AG04450 (cell line): ENCODE results near the gene TENT4B. TPM values are rescaled to one million over a fixed set of nuclear protein-coding genes. Genes with fewer than 3 reads are reported as not detected.

Experiments
- CTCF ChIA-PET: fragments of 300-600, 350-600 bp; formaldehyde crosslinking; extraction: SDS; loops from one replicate; lab custom pipeline; 2022; ENCODE audit warnings: antibody characterized with exemption, inconsistent platforms; lab: Charles Lee
- POLR2A ChIA-PET: fragments of 350-600 bp; formaldehyde crosslinking; extraction: SDS; loops from one replicate; lab custom pipeline; 2021; ENCODE audit warnings: antibody characterized with exemption, inconsistent platforms; lab: Yijun Ruan, JAX
- DNase-seq: peaks from one replicate; pipeline ENCODE4 v3.0.0-alpha.2; 2011; ENCODE audit warnings: low read depth, low spot score
- H3K27ac ChIP-seq: one replicate; pipeline ENCODE4 v1.5.1; 2012; ENCODE audit warnings: low read depth, low read length, control low read depth
- H3K27me3 ChIP-seq: one replicate; pipeline ENCODE4 v1.6.0; 2012; ENCODE audit warnings: low read length; ENCODE audit not compliant: control insufficient read depth, insufficient read depth
- H3K4me3 ChIP-seq: 2 replicates; pipeline ENCODE4 v1.5.1; 2011; ENCODE audit warnings: mild to moderate bottlenecking, low read depth, low read length, control low read depth
- H3K9me3 ChIP-seq: 2 replicates; pipeline ENCODE4 v1.5.1; 2012; ENCODE audit warnings: low read length; ENCODE audit not compliant: control insufficient read depth, insufficient read depth
- polyA plus RNA-seq: library from polyadenylated mRNA; depleted of rRNA; stranded (reverse); fragments of >200 nt; gene quantifications from 2 replicates; pipeline ENCODE4 v1.2.3, GENCODE V29; 2011
- TF ChIP-seq, protein P1 (sequence below): IDR thresholded peaks from 2 replicates; pipeline ENCODE4 v1.5.1; 2011; ENCODE audit warnings: low read depth, low read length, control low read depth, inconsistent platforms

Gene TENT4B
- polyA plus RNA-seq, 1 experiment, result 8.9 TPM

- Histone ChIP-seq H3K27me3 (no peaks in the 10 kb centered on the region), H3K27ac (no peak overlapping the region), H3K9me3 (no peaks in the 10 kb centered on the region; the same call in 1 of the 2 replicates), H3K4me3 (no peak overlapping the region)
- TF ChIP-seq, protein P1, sequence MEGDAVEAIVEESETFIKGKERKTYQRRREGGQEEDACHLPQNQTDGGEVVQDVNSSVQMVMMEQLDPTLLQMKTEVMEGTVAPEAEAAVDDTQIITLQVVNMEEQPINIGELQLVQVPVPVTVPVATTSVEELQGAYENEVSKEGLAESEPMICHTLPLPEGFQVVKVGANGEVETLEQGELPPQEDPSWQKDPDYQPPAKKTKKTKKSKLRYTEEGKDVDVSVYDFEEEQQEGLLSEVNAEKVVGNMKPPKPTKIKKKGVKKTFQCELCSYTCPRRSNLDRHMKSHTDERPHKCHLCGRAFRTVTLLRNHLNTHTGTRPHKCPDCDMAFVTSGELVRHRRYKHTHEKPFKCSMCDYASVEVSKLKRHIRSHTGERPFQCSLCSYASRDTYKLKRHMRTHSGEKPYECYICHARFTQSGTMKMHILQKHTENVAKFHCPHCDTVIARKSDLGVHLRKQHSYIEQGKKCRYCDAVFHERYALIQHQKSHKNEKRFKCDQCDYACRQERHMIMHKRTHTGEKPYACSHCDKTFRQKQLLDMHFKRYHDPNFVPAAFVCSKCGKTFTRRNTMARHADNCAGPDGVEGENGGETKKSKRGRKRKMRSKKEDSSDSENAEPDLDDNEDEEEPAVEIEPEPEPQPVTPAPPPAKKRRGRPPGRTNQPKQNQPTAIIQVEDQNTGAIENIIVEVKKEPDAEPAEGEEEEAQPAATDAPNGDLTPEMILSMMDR, result no peak
- POLR2A ChIA-PET, result no interaction called here
- DNase-seq, result no peak
- CTCF ChIA-PET, result interaction anchor here (0.6 kb wide), 1 partner anchor 97 kb away, joined by 3 read pairs; no protein-coding TSS in a partner anchor
Observed at GRCh38 chr16:50190292-50190691, 37.2 kb downstream of the TENT4B start.

- CTCF ChIA-PET, result interaction anchor here (0.7 to 1.0 kb wide), 4 partner anchors 18 to 629 kb away, joined by 3 to 4 read pairs (median 3); no protein-coding TSS in a partner anchor
- Histone ChIP-seq H3K9me3 (no peaks in the 10 kb centered on the region; the same call in 1 of the 2 replicates), H3K27me3 (no peaks in the 10 kb centered on the region), H3K27ac (no peak overlapping the region), H3K4me3 (no peak overlapping the region)
- POLR2A ChIA-PET, result no interaction called here
- no peak for DNase-seq
- TF ChIP-seq, protein P1, result no peak
Observed at GRCh38 chr16:50192386-50193050, 39.4 kb downstream of the TENT4B start.

DNA sequence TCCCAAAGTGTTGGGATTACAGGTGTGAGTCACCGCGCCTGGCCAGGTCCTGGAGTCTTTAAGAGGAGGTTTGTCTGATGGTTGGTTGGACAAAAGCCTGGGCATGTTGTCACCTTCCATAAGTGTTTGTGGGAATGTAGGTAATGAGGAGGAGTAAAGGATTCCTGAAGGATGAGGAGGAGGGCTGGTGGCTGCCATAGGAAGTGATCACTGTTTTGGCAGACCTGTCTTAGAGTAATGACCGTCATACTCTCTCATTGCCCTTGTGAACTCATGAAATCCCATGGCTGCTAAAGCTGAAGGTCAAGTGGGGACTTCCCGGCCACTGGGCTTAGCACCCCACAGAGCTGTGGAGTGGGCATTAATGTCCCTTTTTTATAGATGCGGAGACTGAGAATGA lies 40.5 kb downstream of the TENT4B start:
- no peak overlapping the region for H3K27ac ChIP-seq
- H3K4me3 ChIP-seq, result no peak overlapping the region
- no peaks in the 10 kb centered on the region for H3K27me3 ChIP-seq
- H3K9me3 ChIP-seq, result no peaks in the 10 kb centered on the region; the same call in 1 of the 2 replicates
- ChIA-PET POLR2A (no interaction called here), CTCF (interaction anchor here (0.6 to 1.0 kb wide), 2 partner anchors 17 to 478 kb away, joined by 3 read pairs; no protein-coding TSS in a partner anchor)
- TF ChIP-seq, protein P1, result no peak
- no peak for DNase-seq

- peak overlapping the region; percentile 57 for H3K27ac ChIP-seq
- no peaks in the 10 kb centered on the region; the same call in 1 of the 2 replicates for H3K9me3 ChIP-seq
- no peaks in the 10 kb centered on the region for H3K27me3 ChIP-seq
- peak overlapping the region; percentile 18 for H3K4me3 ChIP-seq
- ChIA-PET POLR2A (interaction anchor here (0.8 to 1.8 kb wide), 2 partner anchors 28 to 170 kb away, joined by 3 to 8 read pairs; partner anchors contain the start of gene CNEP1R1), CTCF (interaction anchor here (3.1 to 9.6 kb wide), 2 partner anchors 16 to 170 kb away, joined by 23 to 85 read pairs; partner anchors contain the start of gene CNEP1R1)
- TF ChIP-seq, protein P1, result no peak
- no peak for DNase-seq
Observed at GRCh38 chr16:50195276-50195675, 42.2 kb downstream of the TENT4B start.

- Histone ChIP-seq H3K9me3 (no peaks in the 10 kb centered on the region; the same call in 1 of the 2 replicates), H3K4me3 (no peak overlapping the region), H3K27ac (no peak overlapping the region), H3K27me3 (no peaks in the 10 kb centered on the region)
- ChIA-PET POLR2A (interaction anchor here (1.8 kb wide), 1 partner anchor 28 kb away, joined by 8 read pairs; no protein-coding TSS in a partner anchor), CTCF (interaction anchor here (3.1 to 9.6 kb wide), 2 partner anchors 15 to 171 kb away, joined by 23 to 85 read pairs; partner anchors contain the start of gene CNEP1R1)
- DNase-seq, result no peak
- TF ChIP-seq, protein P1, result no peak
Observed at GRCh38 chr16:50195756-50196155, 42.6 kb downstream of the TENT4B start.
